HepG2 (cell line): ENCODE results near the gene SAMD10. TPM values are rescaled to one million over a fixed set of nuclear protein-coding genes. Genes with fewer than 3 reads are reported as not detected.

ENCODE experiments used
- AGO2 ChIP-seq: fragments of 200-400 bp; formaldehyde crosslinking; optimal IDR thresholded peaks from 2 replicates; pipeline ENCODE3; 2017; ENCODE audit warnings: mild to moderate bottlenecking, low read depth, low read length, moderate library complexity
- CREB1 ChIP-seq, 2 experiments: fragments of 450-650 bp in 1 of 2; IDR thresholded peaks; 2 replicates each; pipeline ENCODE4 v1.6.1; 2016 to 2017; ENCODE audit warnings: control low read depth in 1 of 2, mild to moderate bottlenecking in 1 of 2, missing compliant biosample characterization in 1 of 2, missing genetic modification characterization in 1 of 2
- FOXJ3 ChIP-seq: sonication (generic); formaldehyde crosslinking; IDR thresholded peaks from 2 replicates; pipeline ENCODE4 v1.4.0; 2020; ENCODE audit warnings: missing genetic modification reagents, mild to moderate bottlenecking, borderline replicate concordance
- FOXO1 ChIP-seq: sonication (generic); formaldehyde crosslinking; IDR thresholded peaks from 2 replicates; pipeline ENCODE4 v1.4.0; 2020; ENCODE audit warnings: missing genetic modification reagents
- MIER2 ChIP-seq: IDR thresholded peaks from 2 replicates; pipeline ENCODE4 v1.6.1; 2016; ENCODE audit warnings: missing biosample characterization, missing genetic modification reagents
- PHF8 ChIP-seq: sonication (generic); formaldehyde crosslinking; IDR thresholded peaks from 2 replicates; pipeline ENCODE4 v1.5.0; 2020; ENCODE audit warnings: missing genetic modification reagents
- RBM22 ChIP-seq: fragments of 200-400 bp; formaldehyde crosslinking; optimal IDR thresholded peaks from 2 replicates; pipeline ENCODE3; 2017; ENCODE audit warnings: mild to moderate bottlenecking, low read length, moderate library complexity
- SAP130 ChIP-seq: IDR thresholded peaks from 2 replicates; pipeline ENCODE4 v1.6.1; 2016; ENCODE audit warnings: low read depth
- SATB2 ChIP-seq: sonication (generic); formaldehyde crosslinking; IDR thresholded peaks from 2 replicates; pipeline ENCODE4 v1.5.0; 2020; ENCODE audit warnings: missing genetic modification reagents
- TBX2 ChIP-seq: sonication (generic); formaldehyde crosslinking; IDR thresholded peaks from 2 replicates; pipeline ENCODE4 v1.5.0; 2020; ENCODE audit warnings: missing genetic modification reagents, mild to moderate bottlenecking, borderline replicate concordance
- TOPORS ChIP-seq: sonication (generic); formaldehyde crosslinking; IDR thresholded peaks from 2 replicates; pipeline ENCODE4 v1.8.0; 2023; ENCODE audit warnings: mild to moderate bottlenecking, missing genetic modification reagents
- ZNF17 ChIP-seq: sonication (generic); formaldehyde crosslinking; IDR thresholded peaks from 2 replicates; pipeline ENCODE4 v1.5.0; 2020; ENCODE audit warnings: mild to moderate bottlenecking, missing genetic modification reagents
- ZNF724P ChIP-seq: sonication (generic); formaldehyde crosslinking; IDR thresholded peaks from 2 replicates; pipeline ENCODE4 v1.8.0; 2022; ENCODE audit warnings: missing genetic modification reagents, borderline replicate concordance
- ZNF878 ChIP-seq: sonication (generic); formaldehyde crosslinking; IDR thresholded peaks from 2 replicates; pipeline ENCODE4 v1.8.1; 2023; ENCODE audit warnings: mild to moderate bottlenecking, missing genetic modification reagents, moderate library complexity
- polyA plus RNA-seq, 8 experiments: library from polyadenylated mRNA; depleted of rRNA in 3 of 8; stranded (reverse) in 7 of 8; unstranded in 1 of 8; fragments of >200 nt; fragmentation: Illumina TruSeq in 4 of 8; extraction: Trizol in 4 of 8; gene quantifications; 2 replicates each; pipeline versions ENCODE4 v1.2.1 to v1.2.3, GENCODE V29; 2011 to 2016; ENCODE audit warnings: low read depth in 4 of 8, missing spikeins in 1 of 8, mixed read lengths in 1 of 8; ENCODE audit not compliant: insufficient read depth in 1 of 8
- total RNA-seq, 5 experiments: library from RNA; depleted of rRNA; stranded (reverse); fragments of >200 nt; fragmentation: Illumina TruSeq; extraction: Trizol; gene quantifications; 2 replicates each; pipeline ENCODE4 v1.2.3, GENCODE V29; 2016; ENCODE audit warnings: low read depth in 1 of 5
- TF ChIP-seq, protein P1 (sequence below): sonication (generic); formaldehyde crosslinking; IDR thresholded peaks from 2 replicates; pipeline ENCODE4 v1.4.0; 2020; ENCODE audit warnings: missing genetic modification reagents
- TF ChIP-seq, protein P2 (sequence below): sonication (generic); formaldehyde crosslinking; conservative IDR thresholded peaks from 2 replicates; pipeline ENCODE4 v1.5.0; 2020; ENCODE audit warnings: missing genetic modification reagents
- TF ChIP-seq, protein P3 (sequence below): sonication (generic); formaldehyde crosslinking; IDR thresholded peaks from 2 replicates; pipeline ENCODE4 v1.4.0; 2020; ENCODE audit warnings: mild to moderate bottlenecking, low read depth, missing genetic modification reagents

The SAMD10 gene
- total and polyA plus RNA-seq, 2 of the 13 experiments (the other 11 are each of a cell fraction or from before 2014, with no cell fraction given), result 6.1 to 11.0 TPM

DNA sequence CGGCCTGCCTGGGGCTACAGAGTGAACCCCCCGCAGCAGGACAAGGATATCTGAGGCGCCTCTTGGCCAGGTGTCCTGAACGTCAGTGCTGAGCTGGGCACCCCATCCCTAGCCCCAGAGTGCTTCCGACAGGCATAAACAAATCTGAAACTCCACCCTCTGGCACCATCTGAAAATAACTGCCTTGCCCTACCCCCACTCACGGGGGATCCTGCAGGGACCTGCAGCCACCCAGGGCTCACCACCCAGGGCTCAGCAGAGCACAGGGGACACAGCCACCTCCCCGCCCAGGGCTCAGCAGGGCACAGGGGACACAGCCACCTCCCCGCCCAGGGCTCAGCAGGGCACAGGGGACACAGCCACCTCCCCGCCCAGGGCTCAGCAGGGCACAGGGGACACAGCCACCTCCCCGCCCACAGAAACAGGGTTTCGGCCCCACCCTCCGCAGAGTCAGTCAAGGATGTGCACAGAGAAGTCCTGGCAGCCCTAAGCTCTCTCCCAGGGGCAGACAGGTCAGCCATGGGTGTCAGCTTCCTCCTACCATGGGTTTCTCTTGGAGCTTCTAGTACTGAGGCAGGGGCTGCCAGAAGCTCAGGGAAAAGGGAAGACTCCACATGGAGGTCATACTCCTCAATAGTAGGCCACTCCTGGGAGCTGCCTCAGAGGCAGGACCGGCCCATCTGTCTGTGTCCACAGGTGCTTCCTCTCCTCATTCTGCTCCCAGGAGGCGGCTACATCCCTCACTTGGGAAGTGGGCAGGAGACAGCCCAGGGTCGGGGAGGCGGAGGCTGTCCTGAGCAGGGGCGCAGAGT lies 27.8 kb downstream of the SAMD10 start (continued):
- TF ChIP-seq, protein P1, sequence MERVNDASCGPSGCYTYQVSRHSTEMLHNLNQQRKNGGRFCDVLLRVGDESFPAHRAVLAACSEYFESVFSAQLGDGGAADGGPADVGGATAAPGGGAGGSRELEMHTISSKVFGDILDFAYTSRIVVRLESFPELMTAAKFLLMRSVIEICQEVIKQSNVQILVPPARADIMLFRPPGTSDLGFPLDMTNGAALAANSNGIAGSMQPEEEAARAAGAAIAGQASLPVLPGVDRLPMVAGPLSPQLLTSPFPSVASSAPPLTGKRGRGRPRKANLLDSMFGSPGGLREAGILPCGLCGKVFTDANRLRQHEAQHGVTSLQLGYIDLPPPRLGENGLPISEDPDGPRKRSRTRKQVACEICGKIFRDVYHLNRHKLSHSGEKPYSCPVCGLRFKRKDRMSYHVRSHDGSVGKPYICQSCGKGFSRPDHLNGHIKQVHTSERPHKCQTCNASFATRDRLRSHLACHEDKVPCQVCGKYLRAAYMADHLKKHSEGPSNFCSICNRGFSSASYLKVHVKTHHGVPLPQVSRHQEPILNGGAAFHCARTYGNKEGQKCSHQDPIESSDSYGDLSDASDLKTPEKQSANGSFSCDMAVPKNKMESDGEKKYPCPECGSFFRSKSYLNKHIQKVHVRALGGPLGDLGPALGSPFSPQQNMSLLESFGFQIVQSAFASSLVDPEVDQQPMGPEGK (CRISPR knock-in tag), result 0 out of 2 replicates have a peak, but pooled peaks have one; percentile 11
- TF ChIP-seq TBX2 (0 out of 2 replicates have a peak, but pooled peaks have one; percentile 4), SATB2 (CRISPR knock-in tag) (no peak), FOXO1 (CRISPR knock-in tag) (no peak), AGO2 (no peak), TOPORS (CRISPR knock-in tag) (no peak), ZNF878 (no peak), SAP130 (CRISPR knock-in tag) (no peak), CREB1 (IDR thresholded peaks at IDR 0.05) (no peak), CREB1 (CRISPR knock-in tag; IDR thresholded peaks at IDR 0.05) (no peak), FOXJ3 (CRISPR knock-in tag) (no peak), ZNF17 (CRISPR knock-in tag) (no peak), PHF8 (CRISPR knock-in tag) (0 out of 2 replicates have a peak, but pooled peaks have one; percentile 17), RBM22 (peak; percentile 51), ZNF724P (CRISPR knock-in tag) (0 out of 2 replicates have a peak, but pooled peaks have one; percentile 30), MIER2 (CRISPR knock-in tag) (no peak)
- TF ChIP-seq, protein P2, sequence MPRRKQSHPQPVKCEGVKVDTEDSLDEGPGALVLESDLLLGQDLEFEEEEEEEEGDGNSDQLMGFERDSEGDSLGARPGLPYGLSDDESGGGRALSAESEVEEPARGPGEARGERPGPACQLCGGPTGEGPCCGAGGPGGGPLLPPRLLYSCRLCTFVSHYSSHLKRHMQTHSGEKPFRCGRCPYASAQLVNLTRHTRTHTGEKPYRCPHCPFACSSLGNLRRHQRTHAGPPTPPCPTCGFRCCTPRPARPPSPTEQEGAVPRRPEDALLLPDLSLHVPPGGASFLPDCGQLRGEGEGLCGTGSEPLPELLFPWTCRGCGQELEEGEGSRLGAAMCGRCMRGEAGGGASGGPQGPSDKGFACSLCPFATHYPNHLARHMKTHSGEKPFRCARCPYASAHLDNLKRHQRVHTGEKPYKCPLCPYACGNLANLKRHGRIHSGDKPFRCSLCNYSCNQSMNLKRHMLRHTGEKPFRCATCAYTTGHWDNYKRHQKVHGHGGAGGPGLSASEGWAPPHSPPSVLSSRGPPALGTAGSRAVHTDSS (CRISPR knock-in tag), result no peak
- TF ChIP-seq, protein P3, sequence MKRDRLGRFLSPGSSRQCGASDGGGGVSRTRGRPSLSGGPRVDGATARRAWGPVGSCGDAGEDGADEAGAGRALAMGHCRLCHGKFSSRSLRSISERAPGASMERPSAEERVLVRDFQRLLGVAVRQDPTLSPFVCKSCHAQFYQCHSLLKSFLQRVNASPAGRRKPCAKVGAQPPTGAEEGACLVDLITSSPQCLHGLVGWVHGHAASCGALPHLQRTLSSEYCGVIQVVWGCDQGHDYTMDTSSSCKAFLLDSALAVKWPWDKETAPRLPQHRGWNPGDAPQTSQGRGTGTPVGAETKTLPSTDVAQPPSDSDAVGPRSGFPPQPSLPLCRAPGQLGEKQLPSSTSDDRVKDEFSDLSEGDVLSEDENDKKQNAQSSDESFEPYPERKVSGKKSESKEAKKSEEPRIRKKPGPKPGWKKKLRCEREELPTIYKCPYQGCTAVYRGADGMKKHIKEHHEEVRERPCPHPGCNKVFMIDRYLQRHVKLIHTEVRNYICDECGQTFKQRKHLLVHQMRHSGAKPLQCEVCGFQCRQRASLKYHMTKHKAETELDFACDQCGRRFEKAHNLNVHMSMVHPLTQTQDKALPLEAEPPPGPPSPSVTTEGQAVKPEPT (CRISPR knock-in tag), result no peak
